Panc1 (cell line): Measurements from ENCODE around the gene GPR15.

Experiments used
- POLR2AphosphoS5 ChIP-seq: IDR thresholded peaks from 2 replicates; pipeline ENCODE4 v1.6.1; 2012; ENCODE audit warnings: mild to moderate bottlenecking, low read depth, low read length, moderate library complexity
- REST ChIP-seq, 2 experiments: IDR thresholded peaks; 2 replicates each; pipeline ENCODE4 v1.6.1; 2011 to 2012; ENCODE audit warnings: low read depth in 2 of 2, control low read depth in 1 of 2, low read length in 1 of 2, mild to moderate bottlenecking in 1 of 2, moderate library complexity in 1 of 2; ENCODE audit not compliant: insufficient read depth in 1 of 2
- SIN3A ChIP-seq: IDR thresholded peaks from 2 replicates; pipeline ENCODE4 v1.6.1; 2012; ENCODE audit warnings: low read depth, mild to moderate bottlenecking, low read length, moderate library complexity, borderline replicate concordance; ENCODE audit not compliant: insufficient read depth
- TCF7L2 ChIP-seq: IDR thresholded peaks from 2 replicates; pipeline ENCODE4 v1.6.1; 2011; ENCODE audit warnings: mild to moderate bottlenecking, low read depth, low read length, inconsistent platforms
- TF ChIP-seq, protein P1 (sequence below): fragments of 450-650 bp; IDR thresholded peaks from 2 replicates; pipeline ENCODE4 v1.5.1; 2017; ENCODE audit warnings: mild to moderate bottlenecking

- TF ChIP-seq, protein P1, sequence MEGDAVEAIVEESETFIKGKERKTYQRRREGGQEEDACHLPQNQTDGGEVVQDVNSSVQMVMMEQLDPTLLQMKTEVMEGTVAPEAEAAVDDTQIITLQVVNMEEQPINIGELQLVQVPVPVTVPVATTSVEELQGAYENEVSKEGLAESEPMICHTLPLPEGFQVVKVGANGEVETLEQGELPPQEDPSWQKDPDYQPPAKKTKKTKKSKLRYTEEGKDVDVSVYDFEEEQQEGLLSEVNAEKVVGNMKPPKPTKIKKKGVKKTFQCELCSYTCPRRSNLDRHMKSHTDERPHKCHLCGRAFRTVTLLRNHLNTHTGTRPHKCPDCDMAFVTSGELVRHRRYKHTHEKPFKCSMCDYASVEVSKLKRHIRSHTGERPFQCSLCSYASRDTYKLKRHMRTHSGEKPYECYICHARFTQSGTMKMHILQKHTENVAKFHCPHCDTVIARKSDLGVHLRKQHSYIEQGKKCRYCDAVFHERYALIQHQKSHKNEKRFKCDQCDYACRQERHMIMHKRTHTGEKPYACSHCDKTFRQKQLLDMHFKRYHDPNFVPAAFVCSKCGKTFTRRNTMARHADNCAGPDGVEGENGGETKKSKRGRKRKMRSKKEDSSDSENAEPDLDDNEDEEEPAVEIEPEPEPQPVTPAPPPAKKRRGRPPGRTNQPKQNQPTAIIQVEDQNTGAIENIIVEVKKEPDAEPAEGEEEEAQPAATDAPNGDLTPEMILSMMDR: no peak
- no peak for TF ChIP-seq POLR2AphosphoS5
- no peak for TF ChIP-seq TCF7L2
- no peak for TF ChIP-seq REST (IDR thresholded peaks at IDR 0.05; ENCODE audit: insufficient read depth in 1 of 2, low read depth in 2 of 2, low read length in 1 of 2)
- no peak for TF ChIP-seq SIN3A
Observed at GRCh38 chr3:98528474-98529346, 3.1 kb upstream of the GPR15 start.
